KOPT-K1 (cell line): ENCODE results near the gene MAN1B1.

Experiments used
- H3K27ac ChIP-seq: fragments of 200-600 bp; sonication (generic); 2 replicates; pipeline ENCODE4 v1.5.1; 2016; ENCODE audit warnings: antibody characterized with exemption, mild to moderate bottlenecking, low read depth, low read length; ENCODE audit not compliant: poor library complexity, severe bottlenecking
- H3K36me3 ChIP-seq: fragments of 200-600 bp; sonication (generic); 2 replicates; pipeline ENCODE4 v1.5.1; 2017; ENCODE audit warnings: antibody characterized with exemption, mild to moderate bottlenecking, low read length, moderate library complexity; ENCODE audit not compliant: insufficient read depth
- H3K9me3 ChIP-seq: fragments of 200-600 bp; sonication (generic); 2 replicates; pipeline ENCODE4 v1.5.1; 2017; ENCODE audit warnings: antibody characterized with exemption, low read length, mild to moderate bottlenecking; ENCODE audit not compliant: insufficient read depth, poor library complexity, severe bottlenecking

The MAN1B1 gene

GRCh38 chr9:137048655-137049543 lies 37.9 kb upstream of the MAN1B1 start:
- Histone ChIP-seq H3K36me3 (no peaks in the 10 kb centered on the region), H3K27ac (no peak overlapping the region), H3K9me3 (no peaks in the 10 kb centered on the region)

- H3K9me3 ChIP-seq: no peaks in the 10 kb centered on the region
- H3K27ac ChIP-seq: no peak overlapping the region
- H3K36me3 ChIP-seq: no peaks in the 10 kb centered on the region
These were observed 37.0 kb upstream of the MAN1B1 start for GRCh38 chr9:137049544-137050449.

- H3K27ac ChIP-seq: no peak overlapping the region
- H3K36me3 ChIP-seq: no peaks in the 10 kb centered on the region
- H3K9me3 ChIP-seq: no peaks in the 10 kb centered on the region
These were observed 36.2 kb upstream of the MAN1B1 start for GRCh38 chr9:137050570-137050969.

GRCh38 chr9:137051145-137051724 lies 35.5 kb upstream of the MAN1B1 start:
- Histone ChIP-seq H3K9me3 (no peaks in the 10 kb centered on the region), H3K36me3 (no peaks in the 10 kb centered on the region), H3K27ac (no peak overlapping the region)

- Histone ChIP-seq H3K27ac (no peak overlapping the region), H3K9me3 (no peaks in the 10 kb centered on the region), H3K36me3 (no peaks in the 10 kb centered on the region)
These were observed 34.5 kb upstream of the MAN1B1 start for GRCh38 chr9:137052293-137052692.

GRCh38 chr9:137052998-137053943 lies 33.5 kb upstream of the MAN1B1 start:
- Histone ChIP-seq H3K36me3 (no peaks in the 10 kb centered on the region), H3K27ac (no peak overlapping the region), H3K9me3 (no peaks in the 10 kb centered on the region)

- H3K36me3 ChIP-seq: no peaks in the 10 kb centered on the region
- no peak within 1 kb of the TSS for H3K27ac ChIP-seq
- H3K9me3 ChIP-seq: no peaks in the 10 kb centered on the region
These were observed 32.5 kb upstream of the MAN1B1 start, which contains the start of gene ENTPD2 for GRCh38 chr9:137053944-137054931. TSS of gene ENTPD2 (minus strand) at chr9:137054061. CDS start at chr9:137053997, 64 bp downstream.

- Histone ChIP-seq H3K27ac (no peak overlapping the region), H3K9me3 (no peaks in the 10 kb centered on the region), H3K36me3 (no peaks in the 10 kb centered on the region)
These were observed 31.8 kb upstream of the MAN1B1 start for GRCh38 chr9:137054932-137055384.

- H3K27ac ChIP-seq: no peak overlapping the region
- H3K36me3 ChIP-seq: no peaks in the 10 kb centered on the region
- no peaks in the 10 kb centered on the region for H3K9me3 ChIP-seq
These were observed 31.1 kb upstream of the MAN1B1 start for GRCh38 chr9:137055385-137056364.

GRCh38 chr9:137056739-137057415 lies 29.9 kb upstream of the MAN1B1 start:
- H3K36me3 ChIP-seq: no peaks in the 10 kb centered on the region
- H3K9me3 ChIP-seq: no peaks in the 10 kb centered on the region
- no peak overlapping the region for H3K27ac ChIP-seq

- no peak overlapping the region for H3K27ac ChIP-seq
- no peaks in the 10 kb centered on the region for H3K9me3 ChIP-seq
- no peaks in the 10 kb centered on the region for H3K36me3 ChIP-seq
These were observed 29.2 kb upstream of the MAN1B1 start for GRCh38 chr9:137057545-137057944.
